HEK293 (cell line): ENCODE results near the gene ZNF248.

Source experiments
- CTCF ChIA-PET: fragments of 350-600 bp; formaldehyde crosslinking; extraction: SDS; loops from one replicate; lab custom pipeline; 2021; ENCODE audit warnings: antibody characterized with exemption; lab: Yijun Ruan, JAX
- POLR2A ChIA-PET: fragments of 300-600 bp; formaldehyde crosslinking; extraction: SDS; loops from one replicate; lab custom pipeline; 2020; ENCODE audit warnings: antibody characterized with exemption, inconsistent platforms; lab: Yijun Ruan, JAX
- H3K27ac ChIP-seq: fragments of 200-500 bp; sonication (Bioruptor generic); 2 replicates; pipeline ENCODE4 v1.5.1; 2014; ENCODE audit warnings: low read depth, low read length, control low read depth, inconsistent platforms; ENCODE audit errors: extremely low read depth
- H3K36me3 ChIP-seq, 2 experiments: fragments of 200-500 bp in 1 of 2; sonication (Bioruptor generic) in 1 of 2; 1 replicate in 1 of 2; 2 replicates in 1 of 2; pipeline ENCODE4 v1.5.1; 2014 to 2017; ENCODE audit warnings: inconsistent platforms in 2 of 2, low read length in 2 of 2; ENCODE audit not compliant: control insufficient read depth in 2 of 2, insufficient read depth in 1 of 2
- H3K4me1 ChIP-seq: fragments of 200-500 bp; sonication (Bioruptor generic); 2 replicates; pipeline ENCODE4 v1.5.1; 2014; ENCODE audit warnings: mild to moderate bottlenecking, low read length, inconsistent platforms; ENCODE audit not compliant: control insufficient read depth, insufficient read depth
- H3K4me3 ChIP-seq: 2 replicates; pipeline ENCODE4 v1.5.1; 2011; ENCODE audit warnings: low read depth, mild to moderate bottlenecking, control low read depth, low read length, moderate library complexity
- H3K9me3 ChIP-seq: fragments of 200-500 bp; sonication (Bioruptor generic); 2 replicates; pipeline ENCODE4 v1.5.1; 2014; ENCODE audit warnings: low read depth, low read length, inconsistent platforms; ENCODE audit not compliant: control insufficient read depth, insufficient read depth
- GLI4 ChIP-seq: fragments of 450-650 bp; formaldehyde crosslinking; IDR thresholded peaks from 2 replicates; pipeline ENCODE4 v1.5.1; 2016; ENCODE audit warnings: missing biosample characterization, missing genetic modification characterization
- MZF1 ChIP-seq: fragments of 450-650 bp; formaldehyde crosslinking; IDR thresholded peaks from 2 replicates; pipeline ENCODE4 v1.5.1; 2017; ENCODE audit warnings: missing biosample characterization, missing genetic modification characterization, borderline replicate concordance
- OSR2 ChIP-seq: fragments of 450-650 bp; formaldehyde crosslinking; IDR thresholded peaks from 2 replicates; pipeline ENCODE4 v1.5.1; 2016; ENCODE audit warnings: missing biosample characterization, missing genetic modification characterization
- SP3 ChIP-seq: fragments of 450-650 bp; formaldehyde crosslinking; IDR thresholded peaks from 2 replicates; pipeline ENCODE4 v1.5.1; 2016; ENCODE audit warnings: missing biosample characterization, missing genetic modification characterization
- ZNF121 ChIP-seq: fragments of 450-650 bp; formaldehyde crosslinking; IDR thresholded peaks from 2 replicates; pipeline ENCODE4 v1.5.1; 2016; ENCODE audit warnings: missing biosample characterization, missing genetic modification characterization
- ZNF266 ChIP-seq: fragments of 450-650 bp; formaldehyde crosslinking; IDR thresholded peaks from 2 replicates; pipeline ENCODE4 v1.5.1; 2016; ENCODE audit warnings: missing biosample characterization, missing genetic modification characterization, low read depth
- ZNF324 ChIP-seq: fragments of 450-650 bp; formaldehyde crosslinking; IDR thresholded peaks from 2 replicates; pipeline ENCODE4 v1.5.1; 2016; ENCODE audit warnings: missing biosample characterization, missing genetic modification characterization
- ZNF76 ChIP-seq: fragments of 450-650 bp; formaldehyde crosslinking; IDR thresholded peaks from 2 replicates; pipeline ENCODE4; 2016; ENCODE audit warnings: low read depth, missing biosample characterization, missing genetic modification characterization, borderline replicate concordance
- ZNF785 ChIP-seq: fragments of 450-650 bp; formaldehyde crosslinking; IDR thresholded peaks from 2 replicates; pipeline ENCODE4 v1.5.1; 2016; ENCODE audit warnings: missing biosample characterization, missing genetic modification characterization
- TF ChIP-seq, protein P1 (sequence below): fragments of 450-650 bp; formaldehyde crosslinking; IDR thresholded peaks from 2 replicates; pipeline ENCODE4 v1.5.1; 2017; ENCODE audit warnings: missing biosample characterization, missing genetic modification characterization
- TF ChIP-seq, protein P2 (sequence below): sonication (generic); formaldehyde crosslinking; IDR thresholded peaks from 2 replicates; pipeline ENCODE4 v1.8.1; 2022; ENCODE audit warnings: mild to moderate bottlenecking, moderate library complexity, missing genetic modification reagents
- TF ChIP-seq, protein P3 (sequence below): fragments of 450-650 bp; formaldehyde crosslinking; IDR thresholded peaks from 2 replicates; pipeline ENCODE4 v1.5.1; 2017; ENCODE audit warnings: missing biosample characterization, missing genetic modification characterization
- TF ChIP-seq, protein P4 (sequence below): fragments of 450-650 bp; formaldehyde crosslinking; IDR thresholded peaks from 2 replicates; pipeline ENCODE4 v1.5.1; 2017; ENCODE audit warnings: missing biosample characterization, missing genetic modification characterization
- TF ChIP-seq, protein P5 (sequence below): fragments of 450-650 bp; formaldehyde crosslinking; IDR thresholded peaks from 2 replicates; pipeline ENCODE4 v1.5.1; 2016; ENCODE audit warnings: missing biosample characterization, missing genetic modification characterization, borderline replicate concordance

The ZNF248 gene

DNA sequence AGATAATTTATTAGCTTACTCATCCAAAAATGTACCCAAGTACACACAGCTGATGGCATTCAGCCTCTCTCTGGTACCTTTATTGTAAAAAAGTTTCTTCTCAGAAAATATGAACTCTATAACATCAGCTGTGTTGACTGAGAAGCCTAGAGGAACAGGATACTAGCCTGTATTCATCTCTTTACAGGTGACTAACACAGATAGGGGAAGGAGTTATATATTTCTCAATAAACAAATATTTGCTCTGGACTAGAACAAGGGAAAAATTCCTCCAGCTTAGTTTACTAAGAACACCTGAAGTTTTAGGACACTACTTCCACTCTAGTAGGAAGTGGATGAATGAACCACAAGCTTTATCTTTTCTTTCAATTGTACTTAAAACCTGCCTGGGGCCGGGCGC lies 67.8 kb downstream of the ZNF248 start (continued):
- TF ChIP-seq, protein P1, sequence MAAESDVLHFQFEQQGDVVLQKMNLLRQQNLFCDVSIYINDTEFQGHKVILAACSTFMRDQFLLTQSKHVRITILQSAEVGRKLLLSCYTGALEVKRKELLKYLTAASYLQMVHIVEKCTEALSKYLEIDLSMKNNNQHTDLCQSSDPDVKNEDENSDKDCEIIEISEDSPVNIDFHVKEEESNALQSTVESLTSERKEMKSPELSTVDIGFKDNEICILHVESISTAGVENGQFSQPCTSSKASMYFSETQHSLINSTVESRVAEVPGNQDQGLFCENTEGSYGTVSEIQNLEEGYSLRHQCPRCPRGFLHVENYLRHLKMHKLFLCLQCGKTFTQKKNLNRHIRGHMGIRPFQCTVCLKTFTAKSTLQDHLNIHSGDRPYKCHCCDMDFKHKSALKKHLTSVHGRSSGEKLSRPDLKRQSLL (tag by site-specific recombination), result no peak
- TF ChIP-seq GLI4, result no peak
- TF ChIP-seq, protein P2, sequence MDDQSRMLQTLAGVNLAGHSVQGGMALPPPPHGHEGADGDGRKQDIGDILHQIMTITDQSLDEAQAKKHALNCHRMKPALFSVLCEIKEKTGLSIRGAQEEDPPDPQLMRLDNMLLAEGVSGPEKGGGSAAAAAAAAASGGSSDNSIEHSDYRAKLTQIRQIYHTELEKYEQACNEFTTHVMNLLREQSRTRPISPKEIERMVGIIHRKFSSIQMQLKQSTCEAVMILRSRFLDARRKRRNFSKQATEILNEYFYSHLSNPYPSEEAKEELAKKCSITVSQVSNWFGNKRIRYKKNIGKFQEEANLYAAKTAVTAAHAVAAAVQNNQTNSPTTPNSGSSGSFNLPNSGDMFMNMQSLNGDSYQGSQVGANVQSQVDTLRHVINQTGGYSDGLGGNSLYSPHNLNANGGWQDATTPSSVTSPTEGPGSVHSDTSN (CRISPR knock-in tag), result no peak
- TF ChIP-seq SP3 (tag by site-specific recombination), result no peak
- TF ChIP-seq MZF1 (tag by site-specific recombination), result no peak
- TF ChIP-seq, all 188 proteins: peak for 0

DNA sequence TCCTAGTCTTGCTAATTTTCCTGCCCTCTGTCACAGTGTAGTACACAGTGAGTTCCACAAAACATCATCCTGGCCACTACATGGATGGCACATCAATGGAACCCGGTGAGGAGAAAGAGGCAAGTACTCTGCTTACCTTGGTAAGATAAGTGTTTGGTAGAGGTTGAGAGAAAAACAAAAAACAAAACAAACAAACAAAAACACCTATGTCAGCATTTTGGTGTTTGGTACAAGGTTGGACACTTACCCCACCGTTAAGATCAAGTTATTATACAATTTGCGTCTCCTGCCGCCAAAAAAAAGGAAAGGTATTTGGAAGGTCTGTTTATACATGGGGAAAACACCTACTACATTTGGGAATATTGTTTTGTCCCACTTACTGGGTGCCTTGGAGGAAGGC lies 72.7 kb downstream of the ZNF248 start:
- Histone ChIP-seq H3K4me1 (no peaks in the 10 kb centered on the region), H3K9me3 (no peaks in the 10 kb centered on the region), H3K27ac (no peak overlapping the region), H3K36me3 (no peaks in the 10 kb centered on the region)
- ChIA-PET POLR2A (no interaction called here), CTCF (no interaction called here)
- TF ChIP-seq ZNF121 (tag by site-specific recombination), result no peak
- no peak for TF ChIP-seq ZNF785
- no peak for TF ChIP-seq ZNF324
- TF ChIP-seq, protein P3, sequence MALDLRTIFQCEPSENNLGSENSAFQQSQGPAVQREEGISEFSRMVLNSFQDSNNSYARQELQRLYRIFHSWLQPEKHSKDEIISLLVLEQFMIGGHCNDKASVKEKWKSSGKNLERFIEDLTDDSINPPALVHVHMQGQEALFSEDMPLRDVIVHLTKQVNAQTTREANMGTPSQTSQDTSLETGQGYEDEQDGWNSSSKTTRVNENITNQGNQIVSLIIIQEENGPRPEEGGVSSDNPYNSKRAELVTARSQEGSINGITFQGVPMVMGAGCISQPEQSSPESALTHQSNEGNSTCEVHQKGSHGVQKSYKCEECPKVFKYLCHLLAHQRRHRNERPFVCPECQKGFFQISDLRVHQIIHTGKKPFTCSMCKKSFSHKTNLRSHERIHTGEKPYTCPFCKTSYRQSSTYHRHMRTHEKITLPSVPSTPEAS (tag by site-specific recombination), result no peak
- TF ChIP-seq, protein P4, sequence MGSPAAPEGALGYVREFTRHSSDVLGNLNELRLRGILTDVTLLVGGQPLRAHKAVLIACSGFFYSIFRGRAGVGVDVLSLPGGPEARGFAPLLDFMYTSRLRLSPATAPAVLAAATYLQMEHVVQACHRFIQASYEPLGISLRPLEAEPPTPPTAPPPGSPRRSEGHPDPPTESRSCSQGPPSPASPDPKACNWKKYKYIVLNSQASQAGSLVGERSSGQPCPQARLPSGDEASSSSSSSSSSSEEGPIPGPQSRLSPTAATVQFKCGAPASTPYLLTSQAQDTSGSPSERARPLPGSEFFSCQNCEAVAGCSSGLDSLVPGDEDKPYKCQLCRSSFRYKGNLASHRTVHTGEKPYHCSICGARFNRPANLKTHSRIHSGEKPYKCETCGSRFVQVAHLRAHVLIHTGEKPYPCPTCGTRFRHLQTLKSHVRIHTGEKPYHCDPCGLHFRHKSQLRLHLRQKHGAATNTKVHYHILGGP, result no peak
- no peak for TF ChIP-seq ZNF266 (tag by site-specific recombination)
- TF ChIP-seq, all 188 proteins: peak for 0
- H3K4me3 ChIP-seq, result no peak overlapping the region

DNA sequence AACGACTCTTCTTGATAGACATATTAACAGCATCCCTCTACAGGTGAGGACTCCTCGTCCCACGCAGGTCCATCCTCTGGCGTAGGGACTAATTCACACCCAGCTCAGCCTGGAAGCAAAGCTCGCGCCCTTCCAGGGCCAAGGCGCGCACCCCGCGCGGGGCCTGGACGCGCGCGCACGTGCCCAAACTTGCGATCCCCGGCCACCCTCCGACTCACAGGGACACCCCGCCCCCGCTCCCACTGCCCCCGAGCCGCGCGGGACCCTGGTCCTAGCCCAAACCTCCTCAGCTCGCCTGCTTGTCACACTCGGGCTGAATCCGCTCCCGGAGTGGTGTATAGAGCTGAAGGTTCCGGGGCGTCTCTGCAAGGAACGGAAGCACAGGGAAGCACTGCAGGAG lies 76.9 kb downstream of the ZNF248 start:
- CTCF ChIA-PET, result no interaction called here
- POLR2A ChIA-PET, result no interaction called here
- H3K9me3 ChIP-seq, result no peaks in the 10 kb centered on the region
- no peaks in the 10 kb centered on the region for H3K4me1 ChIP-seq
- no peak overlapping the region for H3K27ac ChIP-seq
- no peaks in the 10 kb centered on the region for H3K36me3 ChIP-seq
- TF ChIP-seq ZNF76 (tag by site-specific recombination) (no peak), OSR2 (tag by site-specific recombination) (no peak)
- TF ChIP-seq, protein P5, sequence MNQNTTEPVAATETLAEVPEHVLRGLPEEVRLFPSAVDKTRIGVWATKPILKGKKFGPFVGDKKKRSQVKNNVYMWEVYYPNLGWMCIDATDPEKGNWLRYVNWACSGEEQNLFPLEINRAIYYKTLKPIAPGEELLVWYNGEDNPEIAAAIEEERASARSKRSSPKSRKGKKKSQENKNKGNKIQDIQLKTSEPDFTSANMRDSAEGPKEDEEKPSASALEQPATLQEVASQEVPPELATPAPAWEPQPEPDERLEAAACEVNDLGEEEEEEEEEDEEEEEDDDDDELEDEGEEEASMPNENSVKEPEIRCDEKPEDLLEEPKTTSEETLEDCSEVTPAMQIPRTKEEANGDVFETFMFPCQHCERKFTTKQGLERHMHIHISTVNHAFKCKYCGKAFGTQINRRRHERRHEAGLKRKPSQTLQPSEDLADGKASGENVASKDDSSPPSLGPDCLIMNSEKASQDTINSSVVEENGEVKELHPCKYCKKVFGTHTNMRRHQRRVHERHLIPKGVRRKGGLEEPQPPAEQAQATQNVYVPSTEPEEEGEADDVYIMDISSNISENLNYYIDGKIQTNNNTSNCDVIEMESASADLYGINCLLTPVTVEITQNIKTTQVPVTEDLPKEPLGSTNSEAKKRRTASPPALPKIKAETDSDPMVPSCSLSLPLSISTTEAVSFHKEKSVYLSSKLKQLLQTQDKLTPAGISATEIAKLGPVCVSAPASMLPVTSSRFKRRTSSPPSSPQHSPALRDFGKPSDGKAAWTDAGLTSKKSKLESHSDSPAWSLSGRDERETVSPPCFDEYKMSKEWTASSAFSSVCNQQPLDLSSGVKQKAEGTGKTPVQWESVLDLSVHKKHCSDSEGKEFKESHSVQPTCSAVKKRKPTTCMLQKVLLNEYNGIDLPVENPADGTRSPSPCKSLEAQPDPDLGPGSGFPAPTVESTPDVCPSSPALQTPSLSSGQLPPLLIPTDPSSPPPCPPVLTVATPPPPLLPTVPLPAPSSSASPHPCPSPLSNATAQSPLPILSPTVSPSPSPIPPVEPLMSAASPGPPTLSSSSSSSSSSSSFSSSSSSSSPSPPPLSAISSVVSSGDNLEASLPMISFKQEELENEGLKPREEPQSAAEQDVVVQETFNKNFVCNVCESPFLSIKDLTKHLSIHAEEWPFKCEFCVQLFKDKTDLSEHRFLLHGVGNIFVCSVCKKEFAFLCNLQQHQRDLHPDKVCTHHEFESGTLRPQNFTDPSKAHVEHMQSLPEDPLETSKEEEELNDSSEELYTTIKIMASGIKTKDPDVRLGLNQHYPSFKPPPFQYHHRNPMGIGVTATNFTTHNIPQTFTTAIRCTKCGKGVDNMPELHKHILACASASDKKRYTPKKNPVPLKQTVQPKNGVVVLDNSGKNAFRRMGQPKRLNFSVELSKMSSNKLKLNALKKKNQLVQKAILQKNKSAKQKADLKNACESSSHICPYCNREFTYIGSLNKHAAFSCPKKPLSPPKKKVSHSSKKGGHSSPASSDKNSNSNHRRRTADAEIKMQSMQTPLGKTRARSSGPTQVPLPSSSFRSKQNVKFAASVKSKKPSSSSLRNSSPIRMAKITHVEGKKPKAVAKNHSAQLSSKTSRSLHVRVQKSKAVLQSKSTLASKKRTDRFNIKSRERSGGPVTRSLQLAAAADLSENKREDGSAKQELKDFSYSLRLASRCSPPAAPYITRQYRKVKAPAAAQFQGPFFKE (tag by site-specific recombination), result no peak
- H3K4me3 ChIP-seq, result no peak overlapping the region
